Neural progenitor cell (in vitro differentiated cells): ENCODE data around the gene ABCC8. TPM values are rescaled to one million over a fixed set of nuclear protein-coding genes. Genes with fewer than 3 reads are reported as not detected.

Experiments
- DNase-seq: peaks from one replicate; pipeline ENCODE4 v3.0.0-alpha.2; 2016; ENCODE audit warnings: low spot score
- H2AFZ ChIP-seq: fragments of 200-600 bp; sonication (generic); replicated peaks from 2 replicates; pipeline ENCODE4 v1.6.1; 2016; ENCODE audit warnings: antibody characterized with exemption
- H3F3A ChIP-seq: fragments of 200-600 bp; sonication (generic); 2 replicates; pipeline ENCODE4 v1.6.1; 2016; ENCODE audit warnings: antibody characterized with exemption, low read depth
- H3K27ac ChIP-seq: fragments of 200-600 bp; sonication (generic); 2 replicates; pipeline ENCODE4 v1.5.1; 2016; ENCODE audit warnings: mild to moderate bottlenecking
- H3K27me3 ChIP-seq: fragments of 200-600 bp; sonication (generic); 2 replicates; pipeline ENCODE4 v1.6.1; 2016; ENCODE audit warnings: mild to moderate bottlenecking, moderate library complexity
- H3K36me3 ChIP-seq: fragments of 200-600 bp; sonication (generic); 2 replicates; pipeline ENCODE4 v1.5.1; 2016
- H3K4me1 ChIP-seq: fragments of 200-600 bp; sonication (generic); 2 replicates; pipeline ENCODE4 v1.6.1; 2016; ENCODE audit warnings: mixed run types
- H3K4me2 ChIP-seq: fragments of 200-600 bp; sonication (generic); 2 replicates; pipeline ENCODE4 v1.6.1; 2016
- H3K4me3 ChIP-seq: fragments of 200-600 bp; sonication (generic); 2 replicates; pipeline ENCODE4 v1.5.1; 2016
- H3K79me2 ChIP-seq: fragments of 200-600 bp; sonication (generic); 2 replicates; pipeline ENCODE4 v1.6.1; 2016; ENCODE audit warnings: low read depth
- H3K9ac ChIP-seq: fragments of 200-600 bp; sonication (generic); 2 replicates; pipeline ENCODE4 v1.6.1; 2016
- H3K9me3 ChIP-seq: fragments of 200-600 bp; sonication (generic); 2 replicates; pipeline ENCODE4 v1.5.1; 2016; ENCODE audit warnings: low read depth
- H4K20me1 ChIP-seq: fragments of 200-600 bp; sonication (generic); 2 replicates; pipeline ENCODE4 v1.6.1; 2016; ENCODE audit warnings: low read depth
- H3K27ac Mint-ChIP-seq: 3 replicates; pipeline ENCODE4 v1.8.0; 2021; ENCODE audit warnings: mixed read lengths
- H3K27me3 Mint-ChIP-seq: 2 replicates; pipeline ENCODE4 v1.8.0; 2022; ENCODE audit warnings: low read depth, mild to moderate bottlenecking, inconsistent platforms, moderate library complexity, mixed read lengths; ENCODE audit not compliant: insufficient read depth
- H3K36me3 Mint-ChIP-seq: 3 replicates; pipeline ENCODE4 v1.8.0; 2021; ENCODE audit warnings: mixed read lengths
- H3K4me1 Mint-ChIP-seq: 3 replicates; pipeline ENCODE4 v1.8.0; 2021; ENCODE audit warnings: mixed read lengths
- H3K4me3 Mint-ChIP-seq: 3 replicates; pipeline ENCODE4 v1.8.0; 2021; ENCODE audit warnings: mild to moderate bottlenecking, moderate library complexity, mixed read lengths
- H3K9me3 Mint-ChIP-seq: 3 replicates; pipeline ENCODE4 v1.8.0; 2020; ENCODE audit warnings: mixed read lengths
- EZH2 ChIP-seq: fragments of 200-600 bp; sonication (generic); IDR thresholded peaks from 2 replicates; pipeline ENCODE4 v1.6.1; 2017; ENCODE audit warnings: antibody characterized with exemption, mild to moderate bottlenecking, moderate library complexity
- EZH2phosphoT487 ChIP-seq: fragments of 200-600 bp; sonication (generic); IDR thresholded peaks from 2 replicates; pipeline ENCODE4 v1.6.1; 2017; ENCODE audit warnings: antibody characterized with exemption
- total RNA-seq: library from RNA; depleted of rRNA; stranded (reverse); fragments of >200 nt; gene quantifications from 2 replicates; pipeline ENCODE4 v1.2.3, GENCODE V29; 2015; ENCODE audit warnings: low replicate concordance
- TF ChIP-seq, protein P1 (sequence below): fragments of 200-600 bp; sonication (generic); IDR thresholded peaks from 2 replicates; pipeline ENCODE4 v1.5.1; 2017; ENCODE audit warnings: antibody characterized with exemption, mild to moderate bottlenecking

Gene ABCC8
- total RNA-seq, 1 donor from 2014 or later, result 0.32 TPM

DNA sequence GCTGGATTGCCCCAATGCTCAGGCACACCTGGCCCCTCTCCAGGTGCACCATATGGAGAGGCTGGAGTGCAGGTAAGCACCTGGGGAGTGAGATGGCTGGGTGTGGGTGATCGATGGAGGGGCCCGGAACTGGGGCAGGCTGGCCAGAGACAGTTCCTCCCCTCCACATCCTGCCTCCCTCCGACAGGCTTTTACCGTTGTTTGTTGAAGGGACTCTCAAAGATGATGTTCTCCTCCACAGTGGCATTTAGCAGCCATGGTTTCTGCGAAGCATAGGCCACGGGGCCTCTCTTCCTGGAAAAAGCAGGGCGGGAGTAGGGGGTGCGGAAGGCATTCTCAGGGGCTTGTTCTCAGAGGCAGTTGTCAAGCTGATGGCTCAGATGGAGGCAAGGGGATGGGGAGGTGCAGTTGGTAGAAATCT, 62.3 kb downstream of the ABCC8 start:
- TF ChIP-seq EZH2 (no peak), EZH2phosphoT487 (no peak)
- TF ChIP-seq, protein P1, sequence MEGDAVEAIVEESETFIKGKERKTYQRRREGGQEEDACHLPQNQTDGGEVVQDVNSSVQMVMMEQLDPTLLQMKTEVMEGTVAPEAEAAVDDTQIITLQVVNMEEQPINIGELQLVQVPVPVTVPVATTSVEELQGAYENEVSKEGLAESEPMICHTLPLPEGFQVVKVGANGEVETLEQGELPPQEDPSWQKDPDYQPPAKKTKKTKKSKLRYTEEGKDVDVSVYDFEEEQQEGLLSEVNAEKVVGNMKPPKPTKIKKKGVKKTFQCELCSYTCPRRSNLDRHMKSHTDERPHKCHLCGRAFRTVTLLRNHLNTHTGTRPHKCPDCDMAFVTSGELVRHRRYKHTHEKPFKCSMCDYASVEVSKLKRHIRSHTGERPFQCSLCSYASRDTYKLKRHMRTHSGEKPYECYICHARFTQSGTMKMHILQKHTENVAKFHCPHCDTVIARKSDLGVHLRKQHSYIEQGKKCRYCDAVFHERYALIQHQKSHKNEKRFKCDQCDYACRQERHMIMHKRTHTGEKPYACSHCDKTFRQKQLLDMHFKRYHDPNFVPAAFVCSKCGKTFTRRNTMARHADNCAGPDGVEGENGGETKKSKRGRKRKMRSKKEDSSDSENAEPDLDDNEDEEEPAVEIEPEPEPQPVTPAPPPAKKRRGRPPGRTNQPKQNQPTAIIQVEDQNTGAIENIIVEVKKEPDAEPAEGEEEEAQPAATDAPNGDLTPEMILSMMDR, result no peak
- peaks cover 4% of the 10 kb centered on the region for H4K20me1 ChIP-seq
- Mint-ChIP-seq H3K9me3 (no peaks in the 10 kb centered on the region), H3K4me3 (no peak overlapping the region), H3K27me3 (peaks cover 8% of the 10 kb centered on the region), H3K27ac (peak overlapping the region; percentile 25), H3K4me1 (peaks cover 24% of the 10 kb centered on the region), H3K36me3 (no peaks in the 10 kb centered on the region)
- H2AFZ ChIP-seq, result no peak overlapping the region
- no peaks in the 10 kb centered on the region for H3K9me3 ChIP-seq
- H3K36me3 ChIP-seq, result no peaks in the 10 kb centered on the region
- H3F3A ChIP-seq, result peaks cover 11% of the 10 kb centered on the region
- no peak overlapping the region for H3K4me2 ChIP-seq
- DNase-seq, result no peak
- H3K27me3 ChIP-seq, result peaks cover 23% of the 10 kb centered on the region
- H3K4me1 ChIP-seq, result peaks cover 23% of the 10 kb centered on the region
- no peak overlapping the region for H3K9ac ChIP-seq
- H3K27ac ChIP-seq, result no peak overlapping the region
- no peak overlapping the region for H3K4me3 ChIP-seq
- no peaks in the 10 kb centered on the region for H3K79me2 ChIP-seq

DNA sequence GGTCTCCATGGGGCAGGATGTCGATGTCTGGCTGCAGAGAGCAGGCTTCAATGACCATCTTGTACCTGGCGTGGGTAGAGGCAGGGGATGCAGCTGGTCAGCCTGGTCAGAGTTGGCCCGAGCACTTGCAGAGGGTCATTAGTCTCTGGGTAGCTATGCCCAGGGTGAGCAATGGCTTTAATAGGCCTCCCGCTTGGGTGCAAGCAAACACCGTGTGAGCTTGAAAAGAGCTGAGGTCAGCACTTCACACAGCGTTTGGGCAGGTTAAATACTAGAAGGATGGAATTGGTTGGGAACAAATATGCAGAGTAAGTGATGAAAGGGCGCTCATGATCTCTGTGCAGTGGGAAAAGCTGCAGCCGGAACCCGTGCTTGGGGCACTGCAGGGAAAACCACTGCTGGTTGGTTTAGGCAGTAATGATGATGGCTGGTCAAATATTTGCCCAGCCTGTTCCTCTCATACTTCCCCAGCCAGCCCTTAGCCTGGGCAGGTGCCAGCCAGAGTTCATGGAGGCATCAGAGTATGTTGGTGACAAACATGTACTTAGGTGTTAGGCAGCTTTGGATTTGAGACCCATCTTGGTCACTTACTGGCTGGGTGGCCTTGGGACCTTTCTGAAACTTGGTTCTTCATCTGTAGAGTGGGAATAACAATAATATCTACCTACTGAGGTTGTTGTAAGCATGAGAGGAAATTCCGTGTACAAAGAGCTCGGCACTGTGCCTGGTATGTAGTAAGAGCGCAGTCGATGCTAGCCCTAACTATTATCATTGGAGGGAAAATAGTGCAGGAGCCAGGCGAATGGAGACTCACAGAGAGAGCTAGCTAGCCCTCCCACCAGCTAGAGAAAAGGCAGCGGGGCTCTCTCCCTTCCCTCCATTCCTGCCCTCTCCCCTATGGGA, 63.0 kb downstream of the ABCC8 start:
- Histone ChIP-seq H3K4me3 (no peak overlapping the region), H3K9ac (no peak overlapping the region), H3K9me3 (no peaks in the 10 kb centered on the region), H3K27me3 (peaks cover 18% of the 10 kb centered on the region), H3K4me2 (peak overlapping the region; percentile 51), H4K20me1 (peaks cover 4% of the 10 kb centered on the region), H3K4me1 (peaks cover 20% of the 10 kb centered on the region), H2AFZ (no peak overlapping the region), H3K79me2 (no peaks in the 10 kb centered on the region), H3K36me3 (no peaks in the 10 kb centered on the region), H3K27ac (no peak overlapping the region), H3F3A (peaks cover 11% of the 10 kb centered on the region)
- no peak for DNase-seq
- Mint-ChIP-seq H3K27ac (peak overlapping the region; percentile 82), H3K9me3 (no peaks in the 10 kb centered on the region), H3K4me1 (peaks cover 23% of the 10 kb centered on the region), H3K36me3 (no peaks in the 10 kb centered on the region), H3K27me3 (peaks cover 8% of the 10 kb centered on the region), H3K4me3 (peak overlapping the region; percentile 57)
- TF ChIP-seq EZH2phosphoT487 (no peak), EZH2 (no peak)
- TF ChIP-seq, protein P1, result no peak

DNA sequence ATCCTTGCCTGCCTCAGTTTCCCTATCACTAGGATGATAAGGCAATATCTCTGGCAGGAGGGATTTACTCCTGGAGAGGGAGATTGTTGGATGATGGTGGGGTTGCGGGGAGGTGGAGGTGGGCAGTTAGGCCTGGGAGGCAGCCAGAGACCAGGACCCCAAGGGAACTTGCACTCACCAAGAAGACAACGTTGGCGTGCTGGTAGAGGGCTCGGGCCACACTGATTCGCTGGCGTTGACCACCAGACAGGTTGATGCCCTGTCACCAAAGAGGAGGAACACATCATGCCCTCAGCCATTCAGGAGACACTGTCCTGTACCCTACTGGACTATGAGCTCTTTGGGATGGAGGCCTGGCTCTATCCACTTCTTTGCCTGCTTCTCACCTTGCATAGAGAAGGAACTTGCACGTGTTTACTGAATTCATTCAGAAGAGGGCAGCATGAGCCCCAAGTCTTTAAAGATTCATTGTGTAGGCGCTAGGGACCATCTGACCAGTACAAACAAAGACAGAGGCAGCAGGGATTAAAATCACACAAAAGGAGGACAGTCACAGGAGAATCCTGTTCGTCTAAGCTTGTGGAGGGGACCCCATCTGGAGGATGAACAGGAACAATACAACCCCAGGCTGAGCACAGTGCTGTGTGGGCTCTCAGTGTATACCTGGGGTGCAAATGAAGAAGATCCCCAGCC, 64.0 kb downstream of the ABCC8 start:
- no peaks in the 10 kb centered on the region for H3K9me3 Mint-ChIP-seq
- H3K36me3 ChIP-seq, result no peaks in the 10 kb centered on the region
- H3K36me3 Mint-ChIP-seq, result no peaks in the 10 kb centered on the region
- no peak overlapping the region for H2AFZ ChIP-seq
- H4K20me1 ChIP-seq, result peaks cover 4% of the 10 kb centered on the region
- H3K4me2 ChIP-seq, result peak overlapping the region; percentile 51
- peaks cover 17% of the 10 kb centered on the region for H3K4me1 Mint-ChIP-seq
- H3K4me3 ChIP-seq, result no peak overlapping the region
- no peak overlapping the region for H3K4me3 Mint-ChIP-seq
- no peak overlapping the region for H3K9ac ChIP-seq
- H3K9me3 ChIP-seq, result no peaks in the 10 kb centered on the region
- no peak overlapping the region for H3K27ac ChIP-seq
- H3F3A ChIP-seq, result peaks cover 11% of the 10 kb centered on the region
- peaks cover 18% of the 10 kb centered on the region for H3K27me3 ChIP-seq
- TF ChIP-seq EZH2 (no peak), EZH2phosphoT487 (no peak)
- TF ChIP-seq, protein P1, result peak; percentile 42
- H3K4me1 ChIP-seq, result peaks cover 16% of the 10 kb centered on the region
- H3K27ac Mint-ChIP-seq, result no peak overlapping the region
- H3K79me2 ChIP-seq, result no peaks in the 10 kb centered on the region
- peaks cover 8% of the 10 kb centered on the region for H3K27me3 Mint-ChIP-seq
- peak; percentile 89 for DNase-seq
